MG63 (cell line): ENCODE measurements around the gene DEFB124. TPM values are rescaled to one million over a fixed set of nuclear protein-coding genes. Genes with fewer than 3 reads are reported as not detected.
"Not testable (repeated sequence)": the region's sequence is repeated elsewhere in the genome, so short reads cannot be mapped to it uniquely, and the experiment has no call there.

ENCODE experiments used
- DNase-seq: peaks from one replicate; pipeline ENCODE4 v3.0.0-alpha.2; 2020
- H3K27me3 ChIP-seq: fragments of 250-450 bp; sonication (Bioruptor Pico); 2 replicates; pipeline ENCODE4 v1.5.1; 2020; ENCODE audit warnings: mild to moderate bottlenecking, moderate library complexity
- H3K36me3 ChIP-seq: fragments of 250-450 bp; sonication (Bioruptor Pico); 2 replicates; pipeline ENCODE4 v1.5.1; 2020; ENCODE audit warnings: mild to moderate bottlenecking, moderate library complexity
- H3K4me3 ChIP-seq: fragments of 250-450 bp; sonication (Bioruptor Pico); 2 replicates; pipeline ENCODE4 v1.5.1; 2020; ENCODE audit warnings: mild to moderate bottlenecking, moderate library complexity
- H3K9me3 ChIP-seq: fragments of 250-450 bp; sonication (Bioruptor Pico); 2 replicates; pipeline ENCODE4 v1.5.1; 2020; ENCODE audit warnings: mild to moderate bottlenecking, moderate library complexity
- total RNA-seq: library from RNA; depleted of rRNA; stranded (reverse); fragments of >200 nt; shearing (Covaris generic); gene quantifications from 2 replicates; pipeline ENCODE4 v1.2.3, GENCODE V29; 2014; ENCODE audit warnings: low replicate concordance

The DEFB124 gene
- total RNA-seq, 1 experiment from 2014 or later: not detected

DNA sequence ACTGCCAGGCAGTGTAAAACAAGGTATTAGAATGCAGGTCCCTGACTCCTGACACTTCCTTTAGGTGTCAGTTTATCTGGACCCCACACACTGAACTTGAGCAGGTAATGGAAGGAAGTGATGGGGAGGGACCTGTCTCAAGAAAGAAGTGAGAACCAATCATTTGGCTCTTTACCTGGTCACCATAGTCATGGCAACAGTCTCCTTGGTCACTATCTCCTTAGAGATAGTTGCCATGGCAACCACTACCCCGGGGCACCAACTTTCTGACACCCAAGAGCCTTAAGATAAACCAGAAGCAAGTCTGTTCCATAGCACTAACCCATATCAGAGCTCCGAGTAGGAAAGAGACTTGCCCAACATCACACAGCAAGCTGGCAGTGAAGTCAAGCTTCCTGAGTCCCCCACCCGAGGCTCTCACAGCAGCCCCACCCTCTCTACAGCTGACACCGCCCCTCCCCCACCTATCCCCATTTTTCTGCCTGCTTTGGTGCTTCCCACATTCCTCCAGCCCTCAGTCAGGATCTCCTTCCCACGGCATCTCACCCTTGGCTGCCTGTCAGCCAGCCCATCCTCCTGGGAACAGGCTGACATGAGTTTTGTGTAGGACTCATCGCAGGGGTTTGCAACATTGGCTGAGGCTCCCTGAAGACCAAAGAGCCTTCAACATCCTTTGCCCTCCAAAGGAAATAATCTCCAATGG is 23.1 kb upstream of the DEFB124 start:
- no peak overlapping the region for H3K4me3 ChIP-seq
- DNase-seq: peak; percentile 89
- no peaks in the 10 kb centered on the region; the same call in 1 of the 2 replicates for H3K9me3 ChIP-seq
- no peaks in the 10 kb centered on the region for H3K36me3 ChIP-seq
- H3K27me3 ChIP-seq: no peaks in the 10 kb centered on the region

DNA sequence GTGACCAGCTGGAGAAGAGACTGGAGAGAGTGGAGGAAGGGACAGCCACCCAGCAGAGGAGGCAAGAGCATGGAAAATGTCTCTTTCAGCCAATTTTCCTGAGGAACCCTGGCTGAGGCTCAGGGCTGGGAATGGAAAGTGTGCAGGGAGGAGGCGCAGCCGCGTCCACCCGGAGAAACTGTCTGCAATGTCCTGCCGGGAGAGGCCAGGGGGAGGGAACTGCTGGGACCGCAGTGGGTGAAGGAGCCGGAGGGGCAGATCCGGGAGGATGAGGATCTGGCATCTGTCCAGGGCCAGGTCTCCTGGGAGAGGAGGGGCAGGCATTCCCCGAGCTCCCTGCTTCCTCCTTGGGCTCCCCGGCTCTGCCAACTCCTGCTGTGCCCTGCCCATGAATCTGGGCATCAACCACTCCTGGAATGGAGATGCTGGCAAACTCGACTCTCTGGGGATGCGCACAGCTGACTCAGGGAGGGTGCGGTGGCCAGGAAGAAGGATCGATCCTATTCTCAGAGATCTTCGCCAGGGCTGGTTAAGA is 21.9 kb upstream of the DEFB124 start:
- Histone ChIP-seq H3K27me3 (no peaks in the 10 kb centered on the region), H3K36me3 (no peaks in the 10 kb centered on the region), H3K9me3 (no peaks in the 10 kb centered on the region; the same call in 1 of the 2 replicates), H3K4me3 (peak overlapping the region; percentile 10)
- DNase-seq: peak; percentile 98

DNA sequence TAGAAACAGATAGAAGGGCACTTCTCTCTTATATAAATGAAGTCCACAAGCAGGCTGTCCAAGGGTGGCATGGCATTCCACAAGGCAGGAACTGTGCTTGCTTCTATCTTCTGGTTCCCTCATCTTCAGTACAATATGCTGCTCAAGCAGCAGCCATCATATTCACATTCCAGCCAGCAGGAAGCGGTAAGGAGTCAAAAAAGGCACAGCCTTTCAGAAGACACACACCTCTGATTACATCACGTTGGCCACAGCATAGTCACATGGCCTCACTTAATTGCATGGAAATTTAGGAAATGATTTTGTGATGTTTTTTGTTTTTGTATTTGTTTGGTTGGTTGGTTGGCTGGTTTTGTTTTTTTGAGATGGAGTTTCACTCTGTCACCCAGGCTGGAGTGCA is 19.2 kb upstream of the DEFB124 start:
- Histone ChIP-seq H3K4me3 (no peak overlapping the region), H3K9me3 (no peaks in the 10 kb centered on the region; the same call in 1 of the 2 replicates), H3K36me3 (no peaks in the 10 kb centered on the region), H3K27me3 (no peaks in the 10 kb centered on the region)
- DNase-seq: peak; percentile 42

DNA sequence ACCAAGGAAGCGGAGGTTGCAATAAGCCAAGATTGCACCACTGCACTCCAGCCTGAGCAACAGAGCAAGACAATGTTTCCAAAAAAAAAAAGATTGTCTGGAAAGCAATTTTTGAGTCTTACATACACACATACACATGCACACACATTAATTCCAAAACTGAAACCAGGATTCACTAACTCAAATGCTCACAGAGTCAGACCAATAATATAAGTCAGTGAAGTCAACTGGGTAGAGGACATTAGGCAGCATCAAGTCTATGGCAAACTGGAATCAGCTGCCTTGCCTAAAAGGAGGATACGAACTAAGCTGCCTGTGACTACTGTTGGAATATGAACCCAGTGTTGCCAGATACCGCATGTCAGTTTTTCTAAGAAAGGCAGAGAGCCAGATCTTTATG is 15.8 kb upstream of the DEFB124 start:
- no peaks in the 10 kb centered on the region for H3K36me3 ChIP-seq
- no peaks in the 10 kb centered on the region; the same call in 1 of the 2 replicates for H3K9me3 ChIP-seq
- no peak for DNase-seq
- no peaks in the 10 kb centered on the region for H3K27me3 ChIP-seq
- no peak overlapping the region for H3K4me3 ChIP-seq

DNA sequence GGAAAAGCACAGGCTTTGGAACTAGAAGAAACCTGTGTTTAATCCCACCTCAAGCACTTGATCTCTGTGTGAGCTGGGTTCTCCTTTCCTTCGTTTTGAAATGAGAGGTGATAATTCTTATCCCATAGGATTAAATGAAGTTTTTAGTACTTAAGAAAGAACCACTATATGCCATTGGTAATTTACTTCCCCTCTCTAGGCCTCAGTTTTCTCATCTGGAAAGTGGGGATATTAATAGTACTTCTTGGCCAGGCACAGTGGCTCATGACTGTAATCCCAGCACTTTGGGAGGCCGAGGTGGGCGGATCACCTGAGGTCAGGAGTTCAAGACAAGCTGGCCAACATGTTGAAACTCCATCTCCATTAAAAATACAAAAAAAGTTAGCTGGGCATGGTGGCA is 14.2 kb upstream of the DEFB124 start:
- Histone ChIP-seq H3K36me3 (no peaks in the 10 kb centered on the region), H3K9me3 (no peaks in the 10 kb centered on the region), H3K4me3 (no peak overlapping the region), H3K27me3 (no peaks in the 10 kb centered on the region)
- DNase-seq: no peak

DNA sequence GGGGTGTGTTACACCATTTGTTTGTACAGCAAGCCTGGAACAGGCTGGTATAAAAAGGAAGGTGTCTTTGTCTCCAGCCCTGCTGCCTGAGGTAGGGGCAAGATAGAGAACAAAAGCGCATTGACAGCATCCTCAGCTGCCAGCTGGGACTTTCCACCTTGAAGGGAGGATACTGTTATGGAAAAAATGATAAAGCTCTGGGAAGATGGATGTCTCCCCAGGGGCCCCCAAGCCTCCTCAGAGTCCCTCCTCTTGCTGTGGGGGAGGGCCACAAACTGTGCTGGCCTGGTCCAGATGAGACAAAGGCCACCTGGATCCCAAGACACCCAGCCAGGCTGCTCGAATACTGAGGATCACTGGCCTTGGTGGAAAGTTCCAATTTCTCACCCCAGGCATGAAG is 13.2 kb upstream of the DEFB124 start:
- no peaks in the 10 kb centered on the region for H3K27me3 ChIP-seq
- no peaks in the 10 kb centered on the region for H3K9me3 ChIP-seq
- H3K36me3 ChIP-seq: no peaks in the 10 kb centered on the region
- no peak for DNase-seq
- H3K4me3 ChIP-seq: no peak overlapping the region

DNA sequence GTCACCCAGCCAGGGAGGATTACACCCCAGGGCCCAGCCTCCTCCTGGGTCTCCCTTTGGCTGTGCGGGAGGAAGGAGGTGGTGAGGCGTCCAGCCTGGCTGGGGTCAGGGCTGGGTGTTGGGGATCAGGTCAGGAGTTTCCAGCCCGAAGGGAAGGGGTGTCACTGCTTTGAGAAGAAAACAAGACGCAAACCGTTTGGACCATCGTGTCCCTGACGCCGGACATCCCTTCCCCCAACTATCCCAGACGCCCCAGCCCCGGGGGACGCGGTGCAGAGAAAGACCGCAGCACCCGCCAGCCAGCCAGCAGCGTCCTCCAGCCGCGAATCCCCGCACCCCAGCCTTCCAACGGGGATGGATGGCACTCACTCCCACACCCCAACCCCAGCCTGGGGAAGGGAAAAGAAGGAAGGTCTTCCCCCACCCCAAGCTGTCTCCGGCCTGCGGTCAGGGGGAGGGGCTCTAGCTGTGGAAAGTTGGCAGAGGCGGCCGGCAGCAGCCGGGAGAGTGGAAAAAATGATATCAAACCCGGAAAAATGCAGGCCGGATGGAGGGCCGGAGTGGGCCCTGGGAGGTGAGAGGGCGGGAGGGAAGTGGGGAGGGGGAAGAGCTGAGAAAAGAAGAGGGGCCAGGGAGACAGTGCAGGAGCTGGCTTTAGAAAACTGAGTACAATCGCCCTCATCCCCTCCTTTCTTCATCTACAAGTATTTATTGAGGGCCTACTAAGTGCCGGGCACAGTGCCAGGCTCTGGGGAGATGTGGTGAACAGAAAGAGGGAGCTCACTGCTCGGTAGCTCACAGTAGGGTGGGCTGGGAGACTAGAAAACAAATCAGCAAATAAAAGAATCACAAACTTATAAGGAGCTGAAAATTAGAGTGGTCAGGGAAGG is 10.8 kb upstream of the DEFB124 start:
- no peaks in the 10 kb centered on the region for H3K27me3 ChIP-seq
- no peak overlapping the region for H3K4me3 ChIP-seq
- H3K9me3 ChIP-seq: no peaks in the 10 kb centered on the region
- DNase-seq: peak; percentile 35
- H3K36me3 ChIP-seq: no peaks in the 10 kb centered on the region

DNA sequence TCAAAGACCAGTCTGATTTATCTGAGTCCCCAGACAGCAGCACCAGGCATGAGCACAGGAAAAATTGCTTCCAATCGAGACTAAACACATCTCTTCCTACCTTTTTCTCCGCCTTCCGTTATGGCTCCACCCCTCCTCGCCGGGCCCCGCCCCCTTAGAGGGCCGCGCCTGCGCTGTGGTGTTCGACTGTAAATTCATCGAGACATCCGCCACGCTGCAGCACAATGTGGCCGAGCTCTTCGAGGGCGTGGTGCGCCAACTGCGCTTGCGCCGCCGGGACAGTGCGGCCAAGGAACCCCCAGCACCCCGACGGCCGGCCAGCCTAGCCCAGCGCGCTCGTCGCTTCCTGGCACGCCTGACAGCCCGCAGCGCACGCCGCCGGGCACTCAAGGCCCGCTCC is 9.1 kb upstream of the DEFB124 start:
- H3K9me3 ChIP-seq: no peaks in the 10 kb centered on the region
- DNase-seq: no peak
- no peak overlapping the region for H3K4me3 ChIP-seq
- H3K27me3 ChIP-seq: no peaks in the 10 kb centered on the region
- no peaks in the 10 kb centered on the region for H3K36me3 ChIP-seq

DNA sequence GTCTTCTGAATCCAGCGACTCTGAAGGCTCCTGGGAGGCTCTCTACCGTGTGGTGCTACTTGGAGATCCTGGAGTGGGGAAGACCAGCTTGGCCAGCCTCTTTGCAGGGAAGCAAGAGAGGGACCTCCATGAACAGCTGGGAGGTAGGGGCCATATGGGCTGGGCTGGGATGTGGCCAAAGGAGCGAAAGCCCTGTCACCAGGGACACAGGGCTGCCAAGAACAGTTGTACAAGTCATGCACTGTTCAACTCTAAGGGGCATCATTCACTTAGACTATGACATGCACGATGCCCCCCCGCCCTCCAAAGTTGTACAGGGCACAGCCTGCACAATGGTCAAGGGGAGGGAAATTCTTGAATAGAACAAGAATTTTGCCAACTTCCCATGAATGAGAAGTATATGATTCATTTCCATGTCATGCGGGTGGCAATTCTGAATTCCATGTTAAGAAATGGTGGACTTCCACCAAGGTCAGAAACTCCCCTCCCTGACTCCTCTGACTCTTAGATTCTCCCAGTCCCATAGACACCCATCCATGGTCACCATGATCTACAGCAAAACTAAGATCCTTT is 1.8 kb upstream of the DEFB124 start:
- Histone ChIP-seq H3K9me3 (no peaks in the 10 kb centered on the region), H3K4me3 (no peak overlapping the region), H3K27me3 (no peaks in the 10 kb centered on the region), H3K36me3 (no peaks in the 10 kb centered on the region)
- peak; percentile 32 for DNase-seq

DNA sequence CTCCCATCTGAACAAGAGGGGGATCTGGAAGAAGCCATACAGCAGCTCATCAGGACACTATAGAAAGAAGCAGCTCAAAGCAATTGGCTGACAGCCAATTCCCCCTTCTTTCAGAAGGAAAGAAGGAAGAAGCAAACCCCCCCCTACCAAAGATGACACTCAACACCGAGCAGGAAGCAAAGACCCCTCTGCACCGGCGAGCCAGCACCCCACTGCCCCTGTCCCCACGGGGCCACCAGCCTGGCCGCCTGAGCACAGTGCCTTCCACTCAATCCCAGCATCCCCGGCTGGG is 1.3 kb upstream of the DEFB124 start:
- DNase-seq: no peak
- Histone ChIP-seq H3K36me3 (no peaks in the 10 kb centered on the region), H3K27me3 (no peaks in the 10 kb centered on the region), H3K9me3 (no peaks in the 10 kb centered on the region), H3K4me3 (no peak overlapping the region)

DNA sequence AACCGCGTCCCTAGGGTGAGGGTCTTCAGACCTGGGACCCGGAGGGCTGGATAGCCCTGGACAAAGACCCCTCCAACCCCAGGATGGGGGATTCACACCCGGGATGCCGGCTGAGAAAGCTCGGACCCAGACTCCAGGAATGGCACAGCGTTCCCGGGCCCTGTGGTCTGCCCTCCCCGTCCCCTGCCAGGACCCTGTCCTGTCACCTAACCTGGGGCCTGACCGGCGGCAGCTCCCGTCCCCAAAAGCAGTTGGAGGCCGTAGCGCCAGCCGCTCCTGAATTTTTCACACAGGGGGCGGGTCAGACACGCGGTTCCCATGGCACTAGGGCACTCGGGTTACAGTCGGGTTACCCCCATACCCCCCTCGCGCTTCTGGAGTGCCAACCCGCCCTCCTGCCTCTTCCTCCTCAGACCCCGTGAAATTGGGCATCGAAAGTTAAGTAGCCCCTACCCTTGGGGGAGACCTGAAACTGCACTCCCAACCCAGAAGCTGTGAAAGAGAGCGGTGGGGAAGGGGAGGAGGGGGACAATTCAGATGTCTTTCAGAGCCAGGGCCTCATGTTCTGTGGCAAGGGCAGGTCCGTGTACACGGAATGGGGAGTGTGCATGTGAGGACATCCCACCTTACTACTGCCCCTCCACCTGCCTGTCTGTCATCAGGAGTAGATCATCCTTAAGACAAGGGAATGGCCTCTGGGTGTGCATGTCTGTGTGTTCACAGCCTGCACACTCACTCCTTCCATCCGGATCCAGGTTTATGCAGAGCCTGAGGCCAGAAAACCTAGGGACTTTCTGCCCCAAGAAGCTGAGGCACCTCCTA is 756 bp upstream of the DEFB124 start:
- DNase-seq: no peak
- Histone ChIP-seq H3K9me3 (no peaks in the 10 kb centered on the region), H3K36me3 (no peaks in the 10 kb centered on the region)

DNA sequence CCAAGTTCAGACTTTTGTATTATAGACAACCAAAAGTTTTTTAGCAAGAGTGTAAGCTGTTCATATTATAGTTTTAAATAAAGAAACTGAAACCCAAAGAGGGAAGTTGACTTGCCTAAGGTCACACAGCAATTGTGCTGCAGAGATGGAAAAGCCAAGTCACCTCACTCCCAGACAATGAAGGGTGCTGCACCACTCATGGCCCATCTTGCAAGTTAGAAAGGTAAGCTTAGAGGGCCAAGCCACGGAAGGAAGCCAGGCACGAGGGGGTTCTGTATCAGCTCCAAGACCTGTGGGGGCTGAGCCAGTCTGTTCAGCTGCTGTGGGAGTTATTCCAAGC is 860 bp downstream of the DEFB124 start:
- no peaks in the 10 kb centered on the region for H3K27me3 ChIP-seq
- H3K4me3 ChIP-seq: no peak overlapping the region
- no peaks in the 10 kb centered on the region for H3K9me3 ChIP-seq
- H3K36me3 ChIP-seq: no peaks in the 10 kb centered on the region
- no peak for DNase-seq

More for the DNA sequence above, 756 bp upstream of the DEFB124 start:
- no peaks in the 10 kb centered on the region for H3K27me3 ChIP-seq
- H3K4me3 ChIP-seq: no peak overlapping the region

DNA sequence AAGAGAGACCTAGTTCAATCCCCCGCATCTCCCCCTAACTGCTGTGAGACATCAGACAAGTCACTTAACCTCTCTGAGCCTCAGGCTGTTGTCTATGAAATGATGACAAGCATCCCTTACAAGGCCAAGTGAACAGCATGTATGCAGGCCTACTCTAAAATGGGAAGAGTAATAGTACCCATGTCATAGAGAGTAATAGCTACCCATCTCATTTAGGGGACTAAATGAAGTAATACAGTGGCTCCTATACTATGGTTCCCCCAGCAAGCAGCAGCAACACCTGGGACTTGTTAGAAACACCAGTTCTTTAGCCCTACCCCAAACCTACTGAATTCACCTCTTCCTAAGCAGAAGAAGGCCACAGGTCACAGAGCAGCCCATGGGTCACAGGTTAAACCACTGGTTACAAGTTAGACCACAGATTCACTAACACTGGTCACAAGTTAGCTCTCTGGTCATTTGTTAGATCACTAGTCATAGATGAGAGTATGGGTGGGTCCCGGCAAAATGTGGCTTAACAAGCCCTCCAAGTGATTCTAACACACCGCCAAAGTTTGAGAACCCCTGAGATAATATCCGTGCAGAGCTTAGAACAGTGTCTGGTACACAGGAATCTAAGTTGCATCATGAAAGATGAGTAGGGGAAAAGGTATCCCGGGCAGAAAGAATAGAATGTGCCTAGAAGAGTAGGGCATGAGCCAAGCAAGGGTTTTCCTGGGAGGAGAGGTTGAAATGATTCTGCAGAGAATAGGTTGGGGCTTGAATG is 1.4 kb downstream of the DEFB124 start:
- no peaks in the 10 kb centered on the region for H3K27me3 ChIP-seq
- H3K36me3 ChIP-seq: no peaks in the 10 kb centered on the region
- H3K9me3 ChIP-seq: no peaks in the 10 kb centered on the region
- no peak for DNase-seq
- no peak overlapping the region for H3K4me3 ChIP-seq

DNA sequence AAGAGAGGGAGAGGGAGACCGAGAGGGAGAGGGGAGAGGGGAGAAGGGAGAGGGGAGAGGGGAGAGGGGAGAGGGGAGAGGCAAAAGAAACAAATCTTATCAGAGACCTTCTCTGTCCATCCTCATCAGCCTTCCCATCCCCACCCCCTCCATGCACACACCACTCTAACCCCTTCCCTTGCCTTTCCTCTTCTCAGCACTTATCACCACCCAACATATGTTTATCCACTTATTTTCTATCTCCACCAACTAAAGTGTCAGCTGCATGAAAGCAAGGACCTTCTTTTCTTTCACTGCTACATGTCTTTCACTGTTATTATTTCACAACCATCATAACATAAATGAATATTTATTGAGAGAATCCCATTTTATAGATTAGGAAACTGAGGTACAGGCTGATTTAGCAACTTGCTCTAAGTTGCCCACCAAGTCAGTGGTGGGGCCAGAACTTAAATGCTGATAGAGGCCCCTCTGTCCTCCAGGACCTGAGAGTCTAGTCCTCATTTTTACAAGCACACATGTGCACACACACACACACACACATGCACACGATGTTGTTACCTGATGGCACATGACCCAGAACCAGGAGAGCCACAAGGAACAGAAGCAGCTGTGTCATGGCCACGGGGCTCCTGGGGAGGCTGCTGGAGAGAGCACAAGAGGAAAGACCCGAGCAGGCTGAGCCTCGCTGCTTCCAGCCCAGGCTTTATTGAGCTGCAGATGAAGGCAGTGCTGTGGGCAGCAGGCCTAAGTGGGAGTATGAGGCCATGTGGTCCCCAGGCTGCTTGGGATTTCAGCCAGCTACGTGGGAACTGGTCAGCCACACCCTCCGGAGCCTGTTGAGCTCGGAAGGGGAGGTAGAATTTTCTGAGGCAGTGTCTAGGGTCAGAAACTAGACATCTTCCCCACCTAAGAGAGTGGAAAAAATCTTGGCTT is 2.3 kb downstream of the DEFB124 start:
- Histone ChIP-seq H3K4me3 (no peak overlapping the region), H3K27me3 (no peaks in the 10 kb centered on the region), H3K36me3 (no peaks in the 10 kb centered on the region), H3K9me3 (no peaks in the 10 kb centered on the region)
- no peak for DNase-seq

DNA sequence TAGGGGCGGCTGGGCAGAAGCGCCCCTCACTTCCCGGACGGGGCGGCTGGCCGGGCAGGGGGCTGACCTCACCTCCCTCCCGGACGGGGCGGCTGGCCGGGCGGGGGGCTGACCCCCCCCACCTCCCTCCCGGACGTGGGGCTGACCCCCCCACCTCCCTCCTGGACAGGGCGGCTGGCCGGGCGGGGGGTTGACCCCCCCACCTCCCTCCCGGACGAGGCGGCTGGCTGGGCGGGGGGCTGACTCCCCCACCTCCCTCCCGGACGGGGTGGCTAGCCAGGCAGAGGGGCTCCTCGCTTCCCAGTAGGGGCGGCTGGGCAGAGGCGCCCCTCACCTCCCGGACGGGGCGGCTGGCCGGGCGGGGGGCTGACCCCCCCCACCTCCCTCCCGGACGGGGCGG is 4.0 kb downstream of the DEFB124 start:
- H3K4me3 ChIP-seq, H3K27me3 ChIP-seq, H3K36me3 ChIP-seq, H3K9me3 ChIP-seq, DNase-seq: not testable (repeated sequence)
